PFSK-1 (cell line): ENCODE data around the gene CCDC14.

Experiments
- POLR2AphosphoS5 ChIP-seq: IDR thresholded peaks from 2 replicates; pipeline ENCODE4 v1.6.1; 2012; ENCODE audit warnings: low read depth, mild to moderate bottlenecking, control low read depth, low read length, moderate library complexity
- TAF1 ChIP-seq: IDR thresholded peaks from 2 replicates; pipeline ENCODE4 v1.6.1; 2012; ENCODE audit warnings: low read length, control low read depth, borderline replicate concordance; ENCODE audit not compliant: insufficient read depth

DNA sequence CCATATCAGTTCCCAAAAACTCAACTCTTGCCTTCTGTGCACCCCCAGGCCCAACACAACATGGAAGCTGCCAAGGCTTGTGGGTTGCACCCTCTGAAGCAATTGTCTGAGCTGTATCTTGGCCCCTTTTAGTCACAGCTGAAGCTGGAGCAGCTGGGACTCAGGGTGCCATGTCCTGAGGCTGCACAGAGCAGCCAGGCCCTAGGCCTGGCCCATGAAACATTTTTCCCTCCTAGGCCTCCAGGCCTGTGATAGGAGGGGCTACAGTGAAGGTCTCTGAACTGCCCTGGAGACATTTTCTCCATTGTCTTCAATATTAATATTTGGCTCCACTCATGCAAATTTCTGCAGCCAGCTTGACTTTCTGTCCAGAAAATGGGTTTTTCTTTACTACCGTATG, 68.8 kb downstream of the CCDC14 start:
- no peak for TF ChIP-seq POLR2AphosphoS5
- TF ChIP-seq TAF1: no peak
